GM10266 (cell line): ENCODE data around the gene MAP3K2.
A peak's percentile ranks its signal among the peaks of the same experiment; 100 is the strongest.

ENCODE experiments used
- DNase-seq: peaks from one replicate; pipeline ENCODE4 v3.0.0; 2012; ENCODE audit errors: extremely low spot score
- CTCF ChIP-seq: IDR thresholded peaks from 2 replicates; pipeline ENCODE4 v1.5.1; 2012; ENCODE audit warnings: mild to moderate bottlenecking, low read depth; ENCODE audit not compliant: control insufficient read depth, insufficient read depth; ENCODE audit errors: missing control alignments

MAP3K2 gene

DNA sequence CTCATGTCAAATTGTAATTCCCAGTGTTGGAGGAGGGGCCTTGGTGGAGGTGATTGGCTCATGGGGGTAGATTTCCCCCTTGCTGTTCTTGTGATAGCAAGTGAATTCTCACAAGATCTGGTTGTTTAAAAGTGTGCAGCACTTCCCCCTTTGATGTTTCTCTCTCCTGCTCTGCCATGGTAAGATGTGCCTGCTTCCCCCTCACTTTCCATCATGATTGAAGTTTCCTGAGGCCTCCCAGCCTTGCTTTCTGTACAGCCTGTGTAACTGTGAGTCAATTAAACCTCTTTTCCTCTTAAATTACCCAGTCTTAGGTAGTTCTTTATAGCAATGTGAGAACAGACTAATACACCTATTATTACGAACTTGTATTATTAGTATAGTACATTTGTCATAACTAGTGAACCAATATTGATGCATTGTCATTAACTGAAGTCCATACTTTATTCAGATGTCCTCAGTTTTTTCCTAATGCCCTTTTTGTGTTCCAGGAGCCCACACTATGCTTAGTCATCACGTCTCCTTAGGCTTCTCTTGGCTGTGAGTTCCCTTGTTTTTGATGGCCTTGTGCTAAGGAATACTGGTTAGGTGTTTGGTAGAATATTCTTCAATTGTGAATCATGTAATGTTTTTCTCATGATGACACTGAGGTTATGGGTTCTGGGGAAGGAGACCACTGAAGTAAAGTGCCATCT is 4.5 kb upstream of the MAP3K2 start:
- TF ChIP-seq CTCF, result no peak

GRCh38 chr2:127389778-127390435 is 2.1 kb upstream of the MAP3K2 start:
- no peak for DNase-seq
- no peak for TF ChIP-seq CTCF

More for the DNA sequence above, 4.5 kb upstream of the MAP3K2 start:
- DNase-seq, result no peak

- DNase-seq, result no peak
- no peak for TF ChIP-seq CTCF
Measured at GRCh38 chr2:127388423-127389164, 819 bp upstream of the MAP3K2 start.

- TF ChIP-seq CTCF, result no peak
- peak; percentile 91 for DNase-seq
Measured at GRCh38 chr2:127386764-127387654, 766 bp downstream of the MAP3K2 start.

DNA sequence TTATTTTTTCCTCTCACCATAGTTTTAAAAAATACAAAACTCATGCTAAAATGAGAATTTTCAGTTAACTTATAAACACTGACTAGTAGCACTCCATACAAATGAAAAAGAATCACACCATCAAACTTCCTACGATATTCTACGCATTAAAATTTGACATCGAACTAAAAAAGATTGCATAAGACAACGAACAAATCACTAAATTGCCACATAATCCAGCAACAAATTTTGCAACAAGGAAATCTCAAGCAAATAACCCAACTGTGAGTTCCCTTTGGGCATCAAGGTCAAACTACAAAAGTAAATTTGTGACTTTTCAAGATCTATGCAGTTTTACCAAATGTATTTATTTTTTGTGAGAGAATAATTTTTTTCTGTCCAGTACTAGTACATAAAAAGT is 1.5 kb downstream of the MAP3K2 start:
- no peak for TF ChIP-seq CTCF
- no peak for DNase-seq

- TF ChIP-seq CTCF, result no peak
- no peak for DNase-seq
Measured at GRCh38 chr2:127384529-127384928, 3.2 kb downstream of the MAP3K2 start.
